Stimulated activated CD4-positive, alpha-beta T cell treated with anti-CD3 and anti-CD28 coated beads, Interleukin-15, amount 100 ng/mL, for 1 hour (primary cell): ENCODE measurements around the gene SLC7A14.

ENCODE experiments used
- DNase-seq, 2 donors: peaks; one replicate each; pipeline ENCODE4 v3.0.0-alpha.2; 2020; ENCODE audit warnings: low read depth in 1 of 2, low spot score in 1 of 2

The SLC7A14 gene

GRCh38 chr3:170499562-170500156, 86.2 kb downstream of the SLC7A14 start:
- no peak for DNase-seq

- no peak for DNase-seq
These were observed 88.4 kb downstream of the SLC7A14 start for GRCh38 chr3:170497207-170498095.

GRCh38 chr3:170496868-170497140, 89.1 kb downstream of the SLC7A14 start:
- no peak for DNase-seq

- DNase-seq, result no peak
These were observed 89.6 kb downstream of the SLC7A14 start for GRCh38 chr3:170496026-170496867.

GRCh38 chr3:170494766-170495165, 91.1 kb downstream of the SLC7A14 start:
- no peak for DNase-seq

GRCh38 chr3:170493712-170494182, 92.1 kb downstream of the SLC7A14 start:
- DNase-seq, result no peak

- DNase-seq, result no peak
These were observed 94.0 kb downstream of the SLC7A14 start for GRCh38 chr3:170491901-170492300.

- no peak for DNase-seq
These were observed 94.9 kb downstream of the SLC7A14 start for GRCh38 chr3:170490828-170491560.

- no peak for DNase-seq
These were observed 97.1 kb downstream of the SLC7A14 start for GRCh38 chr3:170488802-170489201.

GRCh38 chr3:170487031-170487430, 98.8 kb downstream of the SLC7A14 start:
- DNase-seq, result no peak

GRCh38 chr3:170486398-170486797, 99.5 kb downstream of the SLC7A14 start:
- DNase-seq, result no peak

GRCh38 chr3:170485696-170486095, 100.2 kb downstream of the SLC7A14 start:
- DNase-seq, result no peak

GRCh38 chr3:170485294-170485693, 100.6 kb downstream of the SLC7A14 start:
- no peak for DNase-seq

GRCh38 chr3:170484869-170485268, 101.0 kb downstream of the SLC7A14 start:
- DNase-seq, result no peak

GRCh38 chr3:170483485-170484262, 102.2 kb downstream of the SLC7A14 start:
- DNase-seq, result no peak

- DNase-seq, result no peak
These were observed 103.7 kb downstream of the SLC7A14 start for GRCh38 chr3:170482199-170482598.

- no peak for DNase-seq
These were observed 105.8 kb downstream of the SLC7A14 start for GRCh38 chr3:170480111-170480510.

- no peak for DNase-seq
These were observed 108.5 kb downstream of the SLC7A14 start for GRCh38 chr3:170477395-170477794.

GRCh38 chr3:170476291-170476690, 109.6 kb downstream of the SLC7A14 start:
- no peak for DNase-seq

- DNase-seq, result no peak
These were observed 110.7 kb downstream of the SLC7A14 start for GRCh38 chr3:170475092-170475685.
